NCI-H187 (cell line): Measurements from ENCODE around the gene SUMF1.
"Not testable (repeated sequence)": the region's sequence is repeated elsewhere in the genome, so short reads cannot be mapped to it uniquely, and the experiment has no call there.

Source experiments
- DNase-seq, 2 experiments: peaks; one replicate each; lab custom pipeline; 2025; lab: John Stamatoyannopoulos, UW

The SUMF1 gene

DNA sequence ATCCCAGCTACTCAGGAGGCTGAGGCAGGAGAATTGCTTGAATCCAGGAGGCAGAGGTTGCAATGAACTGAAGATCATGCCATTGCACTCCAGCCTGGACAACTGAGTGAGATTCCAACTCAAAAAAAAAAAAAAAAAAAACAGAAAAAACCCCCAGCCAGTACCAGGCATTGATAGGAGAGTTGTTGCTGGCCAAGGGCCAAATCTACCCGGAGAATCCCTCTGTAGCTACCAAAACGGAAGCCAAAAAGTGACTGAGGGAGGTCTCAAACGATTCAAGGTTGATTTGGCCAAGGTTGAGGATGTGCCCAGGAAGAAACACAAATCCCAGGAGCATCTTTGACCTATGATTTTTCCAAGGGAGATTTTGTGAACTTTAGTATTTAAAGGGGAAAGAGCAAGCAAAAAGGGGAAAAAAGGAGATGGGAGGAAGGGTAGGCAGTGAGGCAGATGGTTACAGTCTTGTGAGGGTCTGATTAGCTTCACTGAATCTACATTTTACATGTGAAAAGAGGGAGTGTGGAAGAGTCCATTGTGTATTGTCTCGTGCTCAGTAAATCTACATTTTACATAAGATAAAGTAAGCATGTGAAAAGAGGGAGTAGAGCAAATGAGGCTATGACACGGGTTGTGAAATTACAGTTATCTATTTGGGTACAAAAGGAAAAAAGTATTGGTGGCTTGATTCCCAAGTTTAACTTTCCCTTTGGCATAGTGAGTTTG, 131.1 kb downstream of the SUMF1 start:
- DNase-seq, result no peak

DNA sequence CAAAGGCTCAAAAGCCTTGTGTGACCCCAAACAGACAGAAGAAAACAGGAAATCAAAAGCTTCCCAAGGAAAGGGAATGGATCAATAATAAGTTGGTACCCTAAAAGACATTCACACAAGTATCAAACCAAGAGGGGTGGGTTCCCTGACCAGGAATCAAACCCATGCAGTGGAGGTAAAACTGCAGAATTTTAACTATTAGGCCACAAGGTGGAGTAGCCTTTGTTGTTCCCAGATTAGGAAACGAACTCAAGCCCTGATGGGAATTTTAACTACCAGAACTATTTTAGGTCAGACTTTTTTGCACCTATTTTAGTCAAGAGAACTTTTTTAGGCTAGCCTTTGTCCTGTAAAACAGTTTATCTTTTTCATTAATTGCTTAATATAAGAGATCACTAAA, 132.5 kb downstream of the SUMF1 start:
- no peak for DNase-seq

DNA sequence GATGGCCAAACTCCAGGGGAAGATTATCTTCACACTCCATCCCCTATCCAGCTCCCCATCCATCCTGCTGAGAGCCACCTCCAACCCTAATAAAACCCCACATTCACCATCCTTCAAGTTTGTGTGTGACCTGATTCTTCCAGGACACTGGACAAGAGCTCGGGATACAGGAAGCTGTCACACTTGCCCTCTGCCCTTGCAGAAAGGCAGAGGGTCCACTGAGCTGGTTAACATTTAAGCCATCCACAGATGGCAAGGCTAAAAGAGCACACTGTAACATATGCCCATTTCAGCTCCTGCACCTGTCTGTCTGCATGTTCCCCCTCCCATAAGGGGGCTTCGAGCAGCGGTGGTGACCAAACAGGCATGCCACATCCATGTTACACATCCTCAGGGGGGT, 134.1 kb downstream of the SUMF1 start:
- no peak for DNase-seq

DNA sequence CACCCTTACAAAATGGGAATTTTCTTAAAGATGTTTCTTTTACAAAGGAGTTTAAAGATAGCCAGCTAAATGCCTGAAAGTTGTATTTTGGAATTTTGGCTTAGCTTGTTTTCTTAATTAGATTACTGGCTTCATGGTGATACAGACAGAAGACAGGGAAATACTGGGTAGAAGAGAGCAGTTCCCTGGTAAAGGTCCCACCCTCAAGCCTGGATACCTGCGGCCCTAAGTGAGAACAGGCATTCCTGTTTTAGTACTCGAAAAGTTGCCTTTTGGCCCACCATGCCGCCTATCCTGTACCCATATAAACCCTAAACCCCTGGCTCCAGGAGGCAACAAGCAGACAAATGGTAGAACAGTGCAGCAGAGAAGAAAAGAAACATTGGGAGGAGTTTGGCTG, 134.5 kb downstream of the SUMF1 start:
- DNase-seq, result no peak

DNA sequence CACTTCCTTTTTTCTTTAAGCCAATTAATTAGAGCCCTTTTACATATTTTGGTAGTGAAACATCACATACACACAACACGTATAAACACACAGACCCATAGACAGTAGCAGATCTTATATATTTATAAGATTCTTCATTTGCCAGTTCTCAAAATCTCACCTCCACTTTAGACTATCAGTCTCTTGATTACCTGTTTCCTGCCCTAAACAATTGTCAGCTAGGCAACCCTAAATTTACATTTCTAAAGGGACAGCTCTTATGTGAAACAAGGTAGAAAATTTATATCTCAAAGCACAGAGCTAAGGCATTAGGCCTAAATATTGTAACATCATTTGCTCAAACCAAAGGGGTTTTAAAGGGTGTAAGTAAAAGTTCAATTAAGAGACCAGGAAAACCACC, 135.0 kb downstream of the SUMF1 start:
- DNase-seq, result no peak

DNA sequence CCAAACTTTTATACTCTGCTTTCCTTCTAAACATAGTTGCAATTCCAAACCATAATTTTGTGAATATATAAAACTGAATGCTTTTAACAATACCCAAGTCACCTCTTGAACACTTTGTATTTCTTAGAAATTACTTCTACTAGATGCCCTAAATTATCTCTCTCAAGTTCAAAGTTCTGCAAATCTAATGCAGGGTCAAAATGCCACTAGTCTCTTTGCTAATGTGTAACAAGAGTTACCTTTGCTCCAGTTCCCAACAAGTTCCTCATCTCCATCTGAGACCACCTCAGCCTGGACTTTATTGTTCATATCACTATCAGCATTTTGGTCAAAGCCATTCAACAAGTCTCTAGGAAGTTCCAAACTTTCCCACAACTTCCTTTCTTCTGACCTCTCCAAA, 137.3 kb downstream of the SUMF1 start:
- DNase-seq, result not testable (repeated sequence)

DNA sequence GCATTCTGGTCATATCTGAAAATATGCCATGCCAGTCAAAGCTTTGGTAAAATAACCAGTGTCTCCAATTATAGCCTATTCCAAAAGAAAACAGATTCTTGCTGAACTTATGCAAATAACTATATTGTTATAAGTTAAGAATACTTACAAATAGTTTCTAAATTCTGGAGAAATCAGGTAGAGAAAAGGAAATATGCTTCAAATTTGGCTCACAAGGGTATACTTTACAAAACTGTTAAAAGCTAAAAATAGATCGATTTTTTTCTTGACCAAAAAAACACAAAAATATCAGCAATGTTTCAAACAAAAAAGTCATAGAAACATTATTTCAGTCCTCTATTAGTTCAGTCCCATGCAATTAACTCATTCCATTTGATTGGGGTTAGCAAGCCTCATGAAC, 140.2 kb downstream of the SUMF1 start:
- no peak for DNase-seq

DNA sequence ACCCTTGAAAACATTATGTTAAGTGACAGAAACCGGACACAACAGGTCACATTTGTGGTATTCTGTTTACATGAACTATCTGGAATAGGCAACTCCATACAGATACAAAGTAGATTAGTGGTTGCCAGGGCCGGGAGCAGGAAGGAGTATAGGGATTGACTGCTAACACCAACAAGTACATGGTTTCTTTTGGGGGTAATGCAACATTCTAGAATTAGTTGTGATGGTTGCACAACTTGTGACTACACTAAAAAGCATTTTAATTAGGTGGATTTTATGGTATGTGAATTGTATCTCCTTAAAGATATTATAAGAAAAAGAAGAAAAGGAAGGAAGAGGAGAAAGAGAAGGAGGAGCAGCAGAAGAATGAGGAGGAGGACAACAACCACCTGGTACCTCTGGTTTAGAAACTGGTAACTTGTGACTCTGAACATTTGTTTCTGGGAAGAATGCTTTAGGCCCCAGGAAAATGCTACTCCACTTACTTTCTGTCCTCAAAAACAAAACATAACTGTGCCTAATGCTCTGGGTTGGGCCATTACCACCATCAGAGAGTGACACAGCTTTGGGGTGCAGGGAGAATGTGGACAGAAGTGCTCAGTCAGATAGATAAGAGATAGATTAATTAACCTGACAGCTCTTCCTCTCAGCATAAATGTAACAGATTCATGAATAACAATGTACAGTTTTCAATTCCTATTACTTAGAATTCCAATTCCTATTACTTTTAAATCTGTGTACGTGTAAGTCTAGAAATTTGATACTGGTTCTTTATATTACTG, 143.6 kb downstream of the SUMF1 start:
- DNase-seq, result no peak

DNA sequence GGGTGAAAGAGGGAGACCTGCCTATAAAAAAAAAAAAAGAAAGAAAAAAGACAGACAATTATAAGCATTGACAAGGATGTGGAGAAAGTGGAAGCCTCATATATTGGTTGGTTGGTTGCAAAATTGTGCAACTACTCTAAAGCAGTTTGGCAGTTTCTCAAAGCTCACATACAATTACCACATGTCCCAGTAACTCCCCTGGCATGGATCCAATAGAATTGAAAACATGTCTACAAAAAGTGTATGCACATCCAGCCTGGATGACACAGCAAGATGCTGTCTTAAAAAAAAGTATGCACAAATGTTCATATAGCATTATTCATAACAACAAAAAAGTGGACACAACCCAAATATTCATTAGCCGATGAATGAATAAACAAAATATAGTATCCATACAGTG, 144.4 kb downstream of the SUMF1 start:
- no peak for DNase-seq

DNA sequence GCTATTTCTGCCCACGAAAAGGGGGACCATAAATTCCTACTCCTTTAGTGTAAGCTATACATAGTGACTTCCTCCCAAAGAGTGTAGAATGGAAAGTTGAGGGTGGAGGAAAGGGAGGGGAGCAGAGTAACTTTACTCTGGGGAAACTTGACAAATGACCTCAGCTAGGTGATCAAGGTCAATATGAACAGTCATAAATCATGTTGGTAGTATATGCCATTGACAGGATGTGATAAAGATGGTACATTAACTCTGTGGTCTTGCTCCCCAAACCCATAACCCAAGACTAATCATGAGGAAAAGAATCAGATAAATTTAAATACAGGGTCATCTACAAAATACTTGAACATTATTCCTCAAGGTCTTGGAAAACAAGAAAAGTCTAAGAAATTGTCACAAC, 145.3 kb downstream of the SUMF1 start:
- DNase-seq, result no peak

DNA sequence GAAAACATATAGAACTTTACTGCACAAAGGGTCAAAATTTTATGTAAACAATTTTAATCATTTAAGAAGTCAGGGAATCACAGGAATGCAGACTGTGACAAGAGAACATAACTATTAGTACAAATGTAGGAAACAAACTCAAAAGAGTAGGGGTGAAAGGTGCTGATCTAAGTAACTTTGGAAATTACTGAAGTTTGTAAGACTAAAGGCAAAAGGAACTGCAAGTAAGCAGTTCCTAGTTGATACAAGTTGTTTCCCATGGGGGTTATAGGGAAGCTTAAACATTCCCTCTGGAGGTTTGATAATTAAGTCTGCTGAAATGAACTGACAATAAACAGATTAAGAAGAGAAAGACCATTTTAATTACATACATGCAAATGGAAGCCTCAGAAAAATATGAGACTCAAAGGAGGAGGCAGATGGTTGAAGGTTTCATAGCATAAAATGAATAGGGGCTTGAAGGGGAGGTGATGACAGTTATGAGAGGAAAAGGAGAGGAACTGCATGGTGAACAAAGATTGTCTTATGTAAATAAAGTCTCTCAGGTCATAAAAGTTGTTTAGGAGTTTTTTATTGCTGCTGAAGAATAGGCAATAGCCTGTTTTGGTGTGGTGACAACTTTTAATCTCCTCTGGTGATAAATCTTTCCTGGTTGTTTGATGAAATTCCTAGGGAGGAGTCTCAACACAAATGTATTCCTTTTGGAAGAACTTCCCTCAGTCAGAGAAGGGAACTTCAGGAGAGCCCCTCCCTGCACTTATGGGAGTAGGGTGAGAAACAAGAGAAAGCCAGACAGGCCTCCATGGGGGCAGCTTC, 146.8 kb downstream of the SUMF1 start:
- no peak for DNase-seq

DNA sequence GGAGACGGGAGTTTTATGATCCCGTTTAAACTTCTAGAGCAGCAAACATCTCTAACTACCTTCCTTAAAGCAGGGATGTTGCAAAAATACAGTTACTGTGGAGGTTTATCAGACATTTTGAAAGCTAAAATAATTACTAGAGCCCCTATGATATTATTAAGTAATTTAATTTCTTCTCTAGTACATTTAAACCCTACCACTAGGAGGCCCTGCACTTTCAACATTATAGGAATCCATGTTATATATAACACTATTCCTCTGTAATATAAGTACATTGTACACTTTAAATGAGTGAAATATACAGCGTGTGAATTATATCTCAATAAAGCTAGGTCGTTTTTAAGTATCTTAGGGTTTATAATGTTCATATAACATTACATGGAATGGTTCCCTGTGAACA, 152.4 kb downstream of the SUMF1 start:
- no peak for DNase-seq

DNA sequence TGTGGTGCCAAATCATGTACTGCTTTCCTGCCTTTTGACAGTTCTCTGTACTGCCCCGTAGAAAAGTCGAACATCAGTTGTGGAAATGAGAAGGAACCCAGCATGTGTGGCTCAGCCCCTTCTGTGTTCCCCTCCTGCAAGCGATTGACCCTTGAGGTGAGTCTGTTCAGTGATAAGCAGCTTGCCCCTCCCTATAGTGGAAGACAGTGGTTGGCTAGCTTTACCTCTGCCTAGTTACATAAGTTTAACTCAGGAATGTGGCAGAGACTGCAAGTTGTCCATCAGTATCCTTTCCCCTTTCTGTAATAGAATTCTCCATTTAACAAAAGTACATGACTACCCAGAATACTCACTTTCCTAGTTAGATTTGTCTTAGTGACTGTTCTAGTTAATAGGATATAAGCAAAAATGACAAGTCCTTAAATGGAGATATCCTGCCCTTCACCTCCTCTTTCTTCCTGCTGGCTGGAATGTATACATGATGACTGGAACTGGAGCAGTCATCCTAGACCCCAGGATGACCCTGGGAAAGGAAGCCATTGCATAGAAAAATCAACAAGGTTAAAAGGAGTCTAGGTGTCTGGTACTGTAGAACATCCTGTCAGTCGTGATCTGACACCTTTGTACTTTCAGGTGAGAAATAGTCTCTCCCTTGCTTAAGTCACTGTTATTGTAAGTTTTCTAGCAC, 153.3 kb downstream of the SUMF1 start:
- no peak for DNase-seq

DNA sequence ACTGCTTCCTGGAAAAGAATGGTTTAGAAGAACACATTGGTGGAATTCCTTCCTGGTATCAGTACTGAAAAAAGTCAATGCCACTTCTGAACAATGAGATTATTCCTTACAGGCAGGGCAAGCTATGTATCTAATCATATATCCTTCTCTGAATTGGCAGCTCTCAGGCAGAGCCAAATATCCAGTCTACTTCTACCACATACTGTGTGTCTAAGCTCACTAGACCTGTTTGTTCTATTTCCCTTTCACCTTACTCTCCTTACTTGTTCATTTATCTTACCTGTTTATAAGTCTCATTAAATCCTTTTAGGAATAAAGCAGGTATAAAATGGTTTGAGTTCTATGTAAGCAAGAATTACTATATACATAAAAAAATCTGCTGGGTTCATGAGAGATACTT, 155.6 kb downstream of the SUMF1 start:
- no peak for DNase-seq
